ENCODE data around the gene CHN2.

- TF ChIP-seq CEBPB (IDR thresholded peaks at IDR 0.05) = no peak
- TF ChIP-seq, protein P1, sequence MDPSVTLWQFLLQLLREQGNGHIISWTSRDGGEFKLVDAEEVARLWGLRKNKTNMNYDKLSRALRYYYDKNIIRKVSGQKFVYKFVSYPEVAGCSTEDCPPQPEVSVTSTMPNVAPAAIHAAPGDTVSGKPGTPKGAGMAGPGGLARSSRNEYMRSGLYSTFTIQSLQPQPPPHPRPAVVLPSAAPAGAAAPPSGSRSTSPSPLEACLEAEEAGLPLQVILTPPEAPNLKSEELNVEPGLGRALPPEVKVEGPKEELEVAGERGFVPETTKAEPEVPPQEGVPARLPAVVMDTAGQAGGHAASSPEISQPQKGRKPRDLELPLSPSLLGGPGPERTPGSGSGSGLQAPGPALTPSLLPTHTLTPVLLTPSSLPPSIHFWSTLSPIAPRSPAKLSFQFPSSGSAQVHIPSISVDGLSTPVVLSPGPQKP (IDR thresholded peaks at IDR 0.05; ENCODE audit: low read depth, low read length) = no peak
- TF ChIP-seq CHD2 (IDR thresholded peaks at IDR 0.05; ENCODE audit: low read length, partially characterized antibody) = no peak
- no peak for TF ChIP-seq POLR2A (IDR thresholded peaks at IDR 0.05; ENCODE audit: low read length)
- TF ChIP-seq FOSB (CRISPR knock-in tag; IDR thresholded peaks at IDR 0.05) = no peak
- no peak for TF ChIP-seq SMC3 (IDR thresholded peaks at IDR 0.05)
- TF ChIP-seq RFX5 (IDR thresholded peaks at IDR 0.05) = no peak
- no peak for TF ChIP-seq MYC (IDR thresholded peaks at IDR 0.05; ENCODE audit: borderline replicate concordance, low read length)
- no peak for TF ChIP-seq CTCF (IDR thresholded peaks at IDR 0.05)
- no peak for TF ChIP-seq EP300 (IDR thresholded peaks at IDR 0.05)
- TF ChIP-seq ZSCAN20 (CRISPR knock-in tag; IDR thresholded peaks at IDR 0.05) = no peak
These were observed 324.0 kb downstream of the CHN2 start for GRCh38 chr7:29518616-29519015.

Measured in A549 (cell line).